T47D (cell line): Measurements from ENCODE around the gene LRP2.

Source experiments
- DNase-seq, 2 experiments: peaks; one replicate each; pipeline versions ENCODE4 v3.0.0 to v3.0.0-alpha.2; 2011 to 2012; ENCODE audit warnings: low read depth in 1 of 2, low spot score in 1 of 2
- JUND ChIP-seq: IDR thresholded peaks from 2 replicates; pipeline ENCODE4 v1.6.1; 2012; ENCODE audit warnings: low read depth
- in situ Hi-C: cut with HindIII; loops from 2 replicates; pipeline ENCODE4 v1.10.0; 2016; ENCODE audit warnings: low sequenced_read_pairs, low pct_unique_long_range_greater_than_20kb

Gene LRP2

GRCh38 chr2:169089182-169089581, 273.2 kb downstream of the LRP2 start:
- no peak for TF ChIP-seq JUND
- in situ Hi-C loops = no loop called here
- DNase-seq = no peak

- no peak for DNase-seq
- in situ Hi-C loops = no loop called here
- TF ChIP-seq JUND = no peak
Observed at GRCh38 chr2:169087757-169088379, 274.5 kb downstream of the LRP2 start.

GRCh38 chr2:169086893-169087467, 275.4 kb downstream of the LRP2 start:
- peak in 1 of 2 experiments; percentile 41 for DNase-seq
- in situ Hi-C loops = no loop called here
- no peak for TF ChIP-seq JUND

GRCh38 chr2:169082995-169083394, 279.3 kb downstream of the LRP2 start:
- DNase-seq = no peak
- no peak for TF ChIP-seq JUND
- in situ Hi-C loops = no loop called here

GRCh38 chr2:169081551-169081950, 280.8 kb downstream of the LRP2 start:
- no peak for DNase-seq
- no peak for TF ChIP-seq JUND
- in situ Hi-C loops = no loop called here

- DNase-seq = no peak
- in situ Hi-C loops = no loop called here
- TF ChIP-seq JUND = no peak
Observed at GRCh38 chr2:169080250-169081069, 281.9 kb downstream of the LRP2 start.

- in situ Hi-C loops = no loop called here
- DNase-seq = no peak
- no peak for TF ChIP-seq JUND
Observed at GRCh38 chr2:169077674-169078240, 284.6 kb downstream of the LRP2 start.
